AG20443 (cell line): Measurements from ENCODE around the gene TIGD4.
"Not testable (repeated sequence)": the region's sequence is repeated elsewhere in the genome, so short reads cannot be mapped to it uniquely, and the experiment has no call there.

Experiments used
- DNase-seq: peaks from one replicate; pipeline ENCODE4 v3.0.0; 2012; ENCODE audit warnings: low spot score, mixed read lengths

The TIGD4 gene

DNA sequence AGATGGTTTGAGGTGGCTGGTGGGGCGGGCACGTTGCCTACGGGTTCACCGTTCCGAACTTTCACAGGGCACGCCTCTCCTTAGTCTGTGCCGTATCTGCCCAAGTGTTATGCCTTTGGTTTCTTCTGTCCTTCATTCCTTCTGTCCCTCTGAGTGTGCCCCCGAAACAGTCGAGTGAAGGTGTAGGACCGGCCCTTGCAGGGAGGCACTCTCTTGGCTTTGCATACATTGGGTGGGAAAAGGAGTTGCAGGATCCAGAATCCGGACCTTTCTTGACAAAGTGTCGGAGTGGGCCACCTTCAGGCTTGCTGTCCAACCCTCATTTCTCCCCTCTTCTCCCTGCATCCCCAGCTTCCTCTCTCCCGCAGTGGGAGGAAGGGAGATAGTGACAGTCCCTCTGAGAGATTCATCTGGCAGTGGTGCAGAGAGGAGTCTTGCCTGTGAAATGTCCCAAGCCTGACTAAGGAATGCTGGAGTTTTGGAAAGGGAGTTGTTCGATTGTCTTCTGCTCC, 793 bp upstream of the TIGD4 start:
- peak; percentile 56 for DNase-seq

DNA sequence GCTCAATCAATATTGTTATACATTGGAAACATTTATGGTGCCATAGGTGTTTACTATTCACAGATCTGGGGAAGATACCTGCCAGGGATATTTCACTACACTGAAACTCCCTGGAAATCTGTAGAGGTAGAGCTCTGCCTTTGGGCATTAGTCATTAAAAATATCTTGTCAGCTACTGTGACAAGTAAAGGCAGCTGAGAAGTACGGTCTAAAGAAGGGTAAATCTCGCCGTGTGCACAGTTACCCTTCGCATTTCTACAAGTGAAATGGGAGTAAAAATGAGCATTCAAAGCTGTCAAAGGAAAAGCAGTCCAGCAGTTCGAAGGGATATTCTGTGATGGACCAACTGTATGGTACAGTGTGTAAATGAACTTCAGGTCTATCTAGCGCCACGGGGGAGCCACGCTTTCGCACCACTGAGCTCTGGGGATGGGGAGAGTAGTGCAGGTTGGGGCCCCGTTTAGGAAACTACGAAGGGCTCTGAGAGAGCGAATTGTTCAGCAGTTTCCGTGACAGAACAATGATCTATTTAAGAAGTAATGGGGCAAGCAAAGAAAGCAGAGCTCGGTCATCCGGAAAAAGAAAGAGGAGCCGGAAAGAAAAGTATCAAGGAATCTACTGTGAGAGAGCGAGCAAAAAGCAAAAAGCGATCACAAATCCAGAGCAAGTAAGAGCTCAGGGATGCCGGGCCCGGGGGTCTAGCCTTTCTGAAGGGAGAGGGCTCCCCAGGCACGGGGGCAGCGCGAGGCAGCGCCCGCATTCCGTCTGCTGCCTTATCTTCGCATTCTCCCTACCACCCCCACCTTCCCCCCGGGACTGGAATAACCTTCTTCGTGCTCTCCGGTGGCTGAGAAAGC, 646 bp downstream of the TIGD4 start:
- DNase-seq, result peak; percentile 36

DNA sequence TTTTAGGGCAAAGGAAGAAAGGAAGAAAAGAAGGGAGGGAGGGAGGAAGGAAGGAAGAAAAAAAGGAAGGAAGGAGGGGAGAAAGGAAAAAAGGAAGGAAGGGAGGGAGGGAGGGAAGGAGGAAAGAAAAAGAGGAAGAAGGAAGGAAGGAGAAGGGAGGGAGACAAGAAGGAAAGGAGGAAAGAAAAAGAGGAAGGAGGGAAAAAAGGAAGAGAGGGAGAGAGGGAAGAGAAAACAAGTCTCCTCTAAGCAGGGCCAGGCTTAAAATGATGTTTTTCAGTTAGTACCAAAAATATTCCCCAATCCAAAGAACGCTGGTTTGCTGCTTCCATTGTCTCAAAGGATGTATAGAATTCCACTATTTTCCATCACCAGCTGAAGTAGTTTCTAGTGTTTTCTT, 2.0 kb downstream of the TIGD4 start:
- DNase-seq, result no peak

DNA sequence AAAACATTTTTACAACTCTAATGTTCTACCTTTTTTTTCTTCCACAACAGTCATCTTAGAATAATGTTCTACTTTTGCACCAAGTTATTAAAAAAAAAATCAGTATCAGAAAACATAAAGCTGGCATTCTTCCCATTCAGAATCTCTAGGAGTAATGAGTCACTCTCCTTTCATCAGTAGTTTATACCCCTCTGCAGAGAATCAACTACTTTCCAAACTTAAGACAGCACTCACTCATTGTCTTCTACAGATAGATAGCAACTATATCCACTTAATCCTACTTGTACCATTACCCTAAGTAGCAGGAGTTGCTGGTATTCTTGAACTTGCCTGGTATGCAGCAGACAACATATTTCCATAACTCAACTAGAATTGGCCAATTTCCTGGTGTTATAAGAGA, 3.2 kb downstream of the TIGD4 start:
- DNase-seq, result no peak

DNA sequence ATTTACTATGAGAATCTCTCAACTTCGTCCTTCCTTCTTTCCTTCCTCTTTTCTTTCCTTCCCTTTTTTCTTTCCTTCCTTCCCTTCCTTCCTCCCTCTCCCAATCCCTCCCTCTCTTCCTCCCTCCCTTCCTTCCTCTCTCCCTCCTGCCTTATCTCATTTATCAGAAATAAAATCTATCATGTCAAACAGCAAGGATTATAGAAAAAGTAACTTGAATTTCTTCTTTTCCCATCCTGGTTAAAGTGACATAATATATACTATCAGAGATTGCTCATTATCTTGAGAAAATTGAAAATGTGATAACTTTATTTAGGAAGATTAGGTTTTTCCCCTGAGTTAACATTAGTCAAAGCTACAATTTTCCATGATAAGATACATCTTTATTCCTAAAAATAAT, 5.6 kb downstream of the TIGD4 start:
- no peak for DNase-seq

DNA sequence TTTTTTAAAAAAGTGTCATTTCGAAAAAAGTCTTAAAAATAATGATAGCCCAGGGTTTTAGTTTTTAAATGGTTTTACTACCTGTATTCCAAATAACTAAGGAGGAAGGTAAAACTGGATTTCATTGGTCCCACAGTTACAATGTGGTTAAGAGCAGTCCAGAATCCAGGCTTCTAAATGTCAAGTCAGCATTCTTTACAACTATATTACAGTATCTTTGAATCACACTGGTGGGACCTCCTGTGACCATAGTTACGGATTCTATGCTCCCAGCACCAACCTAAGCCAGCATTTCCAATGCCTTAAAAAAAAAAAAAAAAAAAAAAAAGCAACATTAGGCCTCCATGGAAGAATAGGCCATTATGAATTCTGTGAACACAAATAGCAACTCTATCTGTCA, 6.2 kb downstream of the TIGD4 start:
- no peak for DNase-seq

DNA sequence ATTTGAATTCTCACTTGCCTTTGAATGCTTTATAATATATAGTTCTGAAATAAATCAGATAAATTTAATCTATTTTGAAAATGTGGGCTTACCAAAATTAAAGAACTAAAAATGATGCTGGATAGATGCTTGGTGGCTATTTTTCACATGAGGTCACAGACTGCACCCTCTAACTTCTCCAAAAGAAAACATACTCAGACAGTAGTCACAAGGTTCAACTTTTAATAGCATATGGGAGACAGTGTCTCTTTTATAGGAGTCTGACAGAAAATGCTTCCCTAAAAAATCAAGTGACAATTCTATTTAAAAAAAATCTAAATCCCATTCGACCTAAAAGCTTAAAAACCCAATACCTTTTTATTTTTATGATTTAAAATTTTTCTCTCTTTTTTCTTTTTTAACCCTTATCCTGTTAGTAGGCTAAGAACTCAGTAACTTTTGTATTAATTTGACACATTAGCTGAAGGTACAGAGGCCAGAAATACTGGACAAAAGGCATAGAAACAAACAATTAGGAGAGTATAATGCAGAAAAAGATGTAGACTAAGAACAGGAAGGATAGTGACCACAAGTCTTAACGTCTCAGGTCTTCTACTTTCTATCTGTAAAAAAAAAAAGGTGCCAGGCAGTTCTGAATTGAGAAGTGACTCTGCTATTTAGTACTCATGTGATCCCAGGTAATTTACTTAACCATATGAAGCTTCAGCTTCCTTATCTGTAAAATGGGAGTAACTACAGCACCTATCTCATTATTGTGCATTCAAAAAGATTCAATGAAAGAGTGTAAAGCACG, 7.6 kb downstream of the TIGD4 start:
- no peak for DNase-seq

DNA sequence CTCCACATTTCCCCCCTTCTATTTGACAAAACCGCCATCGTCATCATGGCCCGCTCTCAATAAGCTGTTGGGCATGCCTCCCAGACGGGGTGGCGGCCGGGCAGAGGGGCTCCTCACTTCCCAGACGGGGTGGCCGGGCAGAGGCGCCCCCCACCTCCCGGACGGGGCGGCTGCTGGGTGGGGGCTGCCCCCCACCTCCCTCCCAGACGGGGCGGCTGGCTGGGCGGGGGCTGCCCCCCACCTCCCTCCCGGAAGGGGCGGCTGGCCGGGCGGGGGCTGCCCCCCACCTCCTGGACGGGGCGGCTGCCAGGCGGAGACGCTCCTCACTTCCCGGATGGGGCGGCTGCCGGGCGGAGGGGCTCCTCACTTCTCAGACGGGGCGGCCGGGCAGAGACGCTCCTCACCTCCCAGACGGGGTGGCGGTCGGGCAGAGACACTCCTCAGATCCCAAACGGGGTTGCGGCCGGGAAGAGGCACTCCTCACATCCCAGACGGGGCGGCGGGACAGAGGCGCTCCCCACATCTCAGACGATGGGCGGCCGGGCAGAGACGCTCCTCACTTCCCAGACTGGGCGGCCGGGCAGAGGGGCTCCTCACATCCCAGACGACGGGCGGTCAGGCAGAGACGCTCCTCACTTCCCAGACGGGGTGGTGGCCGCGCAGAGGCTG, 14.3 kb downstream of the TIGD4 start:
- DNase-seq, result not testable (repeated sequence)

DNA sequence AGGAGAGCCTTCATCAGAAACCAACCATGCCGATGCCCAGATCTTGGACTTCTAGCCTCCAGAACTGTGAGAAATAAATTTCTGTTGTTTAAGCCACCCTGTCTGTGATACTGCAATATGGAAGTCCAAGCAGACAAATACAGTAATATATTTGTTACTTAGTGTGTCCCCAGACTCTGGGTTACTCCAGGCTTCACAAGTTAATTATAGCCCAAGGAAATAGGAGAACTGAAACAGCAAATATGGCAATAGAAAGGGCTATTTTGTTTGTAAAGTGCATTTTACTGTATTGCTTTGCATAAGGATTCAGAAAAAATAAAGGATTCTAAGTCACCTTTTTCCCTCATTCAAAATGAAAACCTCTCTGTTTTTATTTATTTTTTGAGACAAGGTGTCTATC, 15.7 kb downstream of the TIGD4 start:
- no peak for DNase-seq

DNA sequence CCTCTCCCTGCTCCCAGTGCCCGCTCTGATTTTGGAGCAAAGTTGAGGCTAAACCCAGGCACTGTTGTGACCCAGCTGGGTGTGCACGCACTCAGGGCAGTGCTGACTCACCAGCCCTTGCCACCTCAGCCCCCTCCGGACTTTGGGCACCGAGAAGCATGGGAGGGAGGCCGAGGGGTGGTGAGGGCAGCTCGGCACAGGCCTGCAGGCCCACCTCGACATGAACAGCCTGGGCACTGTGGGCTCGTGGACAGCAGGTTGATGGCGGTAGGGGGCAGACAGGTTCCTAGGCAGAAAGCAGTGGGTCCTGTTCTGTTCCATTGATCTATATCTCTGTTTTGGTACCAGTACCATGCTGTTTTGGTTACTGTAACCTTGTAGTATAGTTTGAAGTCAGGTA, 30.9 kb downstream of the TIGD4 start:
- DNase-seq, result no peak

DNA sequence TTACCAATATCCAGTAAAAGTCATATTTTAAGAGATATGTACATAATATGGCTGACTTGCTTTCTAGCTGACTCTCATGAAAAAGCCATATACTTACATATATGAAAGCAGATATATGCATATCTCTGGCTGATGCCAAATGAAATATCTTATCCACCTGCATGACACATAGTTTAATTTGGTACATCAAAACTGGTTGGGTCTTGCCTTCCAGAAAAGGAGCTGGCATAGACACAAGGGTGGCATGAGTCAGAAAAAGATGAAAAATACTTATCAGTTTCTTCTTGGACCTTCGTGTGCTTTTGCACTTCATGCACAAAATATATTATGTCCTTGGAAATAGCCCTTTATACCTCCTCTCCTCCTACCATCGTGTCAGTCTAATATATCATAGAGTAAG, 32.1 kb downstream of the TIGD4 start:
- no peak for DNase-seq

DNA sequence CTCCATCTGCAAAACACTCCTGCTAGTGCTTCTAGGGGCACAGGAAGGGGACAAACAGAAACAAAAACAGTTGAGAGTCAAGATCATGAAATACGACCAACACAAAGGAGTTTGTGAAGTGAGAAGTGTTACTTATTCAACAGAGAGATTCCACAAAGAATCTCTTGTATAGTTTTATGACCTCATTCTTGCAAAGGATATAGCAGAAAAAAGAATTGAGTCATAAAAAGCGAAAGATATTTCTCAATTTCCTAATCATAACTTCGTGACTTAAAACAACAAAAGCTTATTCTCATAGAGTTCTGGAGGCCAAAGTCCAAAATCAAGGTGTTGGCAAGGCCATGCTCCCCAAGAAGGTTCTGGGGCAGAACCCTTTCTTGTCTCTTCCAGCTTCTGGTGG, 40.7 kb downstream of the TIGD4 start:
- DNase-seq, result no peak

DNA sequence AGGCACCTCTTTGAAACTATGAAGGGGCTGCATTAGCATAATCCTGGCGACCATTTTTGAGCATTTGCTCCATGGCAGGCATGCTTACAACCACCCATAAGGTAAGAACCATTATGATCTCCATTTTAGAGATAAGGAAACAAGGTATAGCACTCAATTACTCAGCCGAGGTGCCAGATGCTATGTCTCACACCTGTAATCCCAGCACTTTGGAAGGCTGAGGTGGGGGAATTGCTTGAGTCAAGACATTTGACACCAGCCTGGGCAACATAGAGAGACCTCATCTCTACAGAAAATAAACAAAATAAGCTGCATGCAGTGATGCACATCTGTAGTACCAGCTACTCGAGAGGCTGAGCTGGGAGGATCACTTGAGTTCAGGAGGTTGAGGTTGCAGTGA, 43.6 kb downstream of the TIGD4 start:
- no peak for DNase-seq

DNA sequence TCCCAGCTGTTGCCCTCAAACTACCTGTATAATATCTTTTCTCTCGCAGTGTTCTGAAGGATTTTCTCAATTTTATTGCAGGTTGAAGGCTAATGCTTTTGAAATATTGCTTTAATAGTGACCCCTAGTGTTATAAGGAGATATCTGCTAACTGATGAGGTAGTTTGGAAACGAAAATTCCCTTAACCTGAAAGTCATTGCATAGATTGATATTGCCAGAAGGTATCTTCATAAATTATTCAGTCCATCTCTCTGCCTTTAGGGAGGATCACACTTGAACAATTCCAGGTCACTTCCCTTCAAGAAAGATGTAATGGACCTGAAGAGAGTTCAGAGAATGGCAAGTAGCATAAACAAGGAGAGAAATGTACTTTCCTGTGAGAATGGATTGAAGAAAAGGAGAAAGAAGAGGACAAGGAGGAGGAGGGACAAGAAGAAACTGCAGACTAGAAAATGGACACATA, 44.1 kb downstream of the TIGD4 start:
- DNase-seq, result peak; percentile 39

DNA sequence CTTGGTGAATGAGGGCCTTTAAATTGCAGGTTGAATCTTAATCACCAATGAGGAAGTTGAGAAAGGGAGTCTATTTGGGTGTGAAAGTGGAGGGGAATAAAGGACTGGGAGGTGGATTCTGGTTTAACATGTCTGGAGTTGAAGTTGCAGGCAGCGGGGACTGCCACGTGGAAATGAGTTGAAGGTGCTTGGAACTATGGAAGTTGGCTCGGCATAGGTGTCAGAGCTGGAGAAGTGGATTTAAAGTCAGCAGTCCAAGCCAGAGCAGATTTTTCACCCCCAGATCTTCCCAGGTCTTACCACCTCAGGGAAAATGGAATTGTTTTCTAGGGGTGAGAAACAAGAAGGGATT, 44.9 kb downstream of the TIGD4 start:
- no peak for DNase-seq

DNA sequence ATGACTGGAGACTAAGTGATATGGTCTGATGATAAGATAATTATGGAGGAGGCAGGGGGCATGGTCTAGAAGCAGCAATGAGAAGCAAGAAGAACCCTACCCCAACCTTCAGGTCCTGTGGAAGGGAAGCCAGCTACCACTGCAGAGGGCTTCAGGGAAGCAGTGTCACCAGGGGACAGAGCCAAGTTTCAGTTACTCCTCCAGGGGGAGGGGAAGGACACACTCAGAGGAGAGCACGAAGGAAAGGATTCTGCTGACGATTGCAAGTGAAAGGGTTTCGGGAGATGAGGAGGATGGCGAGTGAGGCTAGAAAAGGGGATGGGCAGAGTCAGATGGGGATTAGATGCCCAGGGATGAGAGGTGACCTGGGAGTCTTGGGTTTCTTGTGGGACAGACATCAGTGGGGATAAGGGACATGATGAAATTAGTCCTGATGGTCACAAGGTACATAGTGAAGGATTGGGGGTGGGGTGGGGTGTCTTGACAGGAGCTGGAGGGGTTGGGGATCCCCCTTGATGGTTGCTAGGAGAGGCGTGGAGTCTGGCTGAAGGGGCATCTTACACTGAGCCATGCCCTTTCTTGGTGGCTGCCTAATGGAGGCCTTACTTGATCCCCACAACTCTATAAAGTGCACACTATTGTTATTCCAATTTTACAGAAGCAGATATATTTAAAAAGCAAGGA, 45.4 kb downstream of the TIGD4 start:
- DNase-seq, result no peak

DNA sequence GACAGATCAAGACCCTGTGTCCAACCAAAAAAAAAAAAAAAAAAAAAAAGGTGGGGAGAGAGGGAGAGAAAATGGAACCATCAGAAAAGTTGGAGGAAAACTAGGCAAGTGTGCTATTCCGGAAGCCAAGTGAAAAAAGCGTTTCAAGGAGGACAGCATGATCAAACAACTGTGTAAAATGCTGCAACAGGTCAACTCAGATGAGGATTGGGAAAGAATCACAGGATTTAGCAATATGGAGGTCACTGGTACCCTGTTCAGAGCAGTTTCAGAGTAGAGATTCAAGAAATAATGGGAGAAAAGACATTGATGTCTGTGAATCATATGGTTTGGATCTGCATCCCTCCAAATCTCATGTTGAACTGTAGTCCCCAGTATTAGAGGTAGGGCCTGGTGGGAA, 47.5 kb downstream of the TIGD4 start:
- DNase-seq, result no peak

DNA sequence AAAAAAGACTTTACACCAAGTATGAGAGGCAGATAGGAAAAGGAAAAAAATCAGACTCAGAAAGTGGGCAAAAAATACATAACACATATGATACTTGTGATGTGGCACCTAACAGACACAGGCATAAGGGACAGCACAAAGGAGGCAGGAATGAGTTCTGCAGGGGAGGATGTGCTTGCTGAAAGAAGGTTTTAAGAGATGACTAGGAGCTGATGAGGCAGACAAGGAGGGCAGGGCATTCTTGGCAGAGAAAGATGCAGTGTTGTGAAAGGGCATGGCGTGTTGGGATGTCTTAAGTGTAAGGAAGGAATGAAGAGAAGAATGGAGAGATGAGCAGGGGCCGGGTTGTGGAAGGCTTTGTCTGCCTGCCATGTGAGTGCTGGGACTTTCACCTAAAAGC, 50.1 kb downstream of the TIGD4 start:
- DNase-seq, result peak; percentile 78

DNA sequence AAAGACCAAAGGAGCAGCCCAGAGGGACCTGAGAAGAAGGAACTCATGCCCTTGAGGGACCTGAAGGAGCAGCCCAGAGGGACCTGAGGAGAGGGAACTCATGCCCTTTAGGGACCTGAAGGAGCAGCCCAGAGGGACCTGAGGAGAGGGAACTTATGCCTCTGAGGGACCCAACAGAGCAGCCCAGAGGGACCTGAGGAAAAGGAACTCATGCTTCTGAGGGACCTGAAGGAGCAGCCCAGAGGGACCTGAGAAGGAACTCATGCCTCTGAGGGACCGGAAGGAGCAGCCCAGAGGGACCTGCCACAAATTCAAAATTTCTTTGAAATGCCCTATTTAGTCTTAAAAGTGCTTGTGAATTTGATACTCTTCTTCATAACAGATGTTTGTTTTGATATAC, 51.2 kb downstream of the TIGD4 start:
- no peak for DNase-seq

DNA sequence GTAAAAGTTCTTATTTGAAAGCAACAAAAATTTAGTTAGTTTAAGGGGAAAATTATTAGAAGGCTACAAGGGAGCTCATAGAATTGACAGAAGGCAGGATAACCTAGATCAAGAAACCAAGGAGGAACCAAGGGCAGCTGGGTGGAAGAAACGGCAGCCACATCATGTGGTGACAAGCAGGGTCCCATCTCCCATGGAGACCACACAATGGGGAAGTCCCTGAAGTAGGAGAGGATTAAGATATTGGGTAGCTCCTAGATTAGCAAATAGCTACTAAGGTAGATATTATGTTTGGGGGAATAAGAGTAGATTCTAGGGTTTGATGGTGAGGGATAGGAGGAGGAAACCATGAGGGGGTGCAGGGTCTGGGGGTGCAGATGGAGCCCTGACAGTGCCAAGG, 51.7 kb downstream of the TIGD4 start:
- no peak for DNase-seq

DNA sequence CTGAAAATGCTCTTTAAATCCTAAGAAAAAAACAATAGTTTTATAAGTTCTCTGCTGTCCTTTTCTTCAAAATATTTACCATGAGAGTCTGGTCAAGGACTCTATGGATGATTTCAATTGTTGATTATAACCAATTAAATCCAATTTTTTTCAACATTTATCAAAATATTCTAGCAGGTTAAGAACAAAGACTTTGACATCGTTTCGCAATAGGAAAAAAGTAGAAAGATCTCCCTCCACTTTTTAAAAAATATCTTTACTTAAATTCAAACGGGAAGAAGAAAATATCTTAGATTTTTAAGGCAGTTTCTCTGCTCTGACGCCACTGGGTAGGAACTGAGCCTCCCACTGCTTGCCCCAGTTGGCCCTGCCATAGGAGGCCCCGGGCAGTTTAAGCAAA, 55.0 kb downstream of the TIGD4 start:
- no peak for DNase-seq

DNA sequence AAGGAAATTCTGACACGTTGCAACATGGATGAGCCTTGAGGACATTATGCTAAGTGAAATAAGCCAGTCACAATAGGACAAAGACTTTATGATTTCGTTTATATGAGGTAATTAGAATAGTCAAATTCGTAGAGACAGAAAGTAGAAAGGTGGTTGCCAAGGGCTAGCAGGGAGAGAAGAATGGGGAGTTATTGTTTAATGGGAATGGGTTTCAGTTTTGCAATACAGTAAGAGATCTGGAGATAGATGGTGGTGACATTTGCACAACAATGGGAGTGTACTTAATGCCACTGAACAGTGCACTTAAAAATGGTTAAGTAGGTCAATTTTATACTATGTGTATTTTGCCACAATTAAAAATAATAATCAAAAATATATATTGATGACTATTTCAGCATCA, 56.3 kb downstream of the TIGD4 start:
- DNase-seq, result no peak
